OCI-LY1 (cell line): ENCODE data around the gene GNG5.

Source experiments
- CTCF ChIP-seq: fragments of 200-600 bp; sonication (generic), shearing (Covaris generic); IDR thresholded peaks from 2 replicates; pipeline ENCODE4 v1.5.1; 2017; ENCODE audit warnings: mild to moderate bottlenecking, antibody characterized with exemption, low read length, moderate library complexity, mixed read lengths
- EZH2 ChIP-seq: fragments of 200-600 bp; sonication (generic), shearing (Covaris generic); IDR thresholded peaks from 2 replicates; pipeline ENCODE4 v1.8.0; 2017; ENCODE audit warnings: borderline replicate concordance, mixed run types, mild to moderate bottlenecking, antibody characterized with exemption, low read length, moderate library complexity, mixed read lengths

GRCh38 chr1:84452436-84452835 is 53.9 kb downstream of the GNG5 start:
- no peak for TF ChIP-seq CTCF
- no peak for TF ChIP-seq EZH2
